ENCODE results near the gene MRRF.
A peak's percentile ranks its signal among the peaks of the same experiment; 100 is the strongest.

The MRRF gene

DNA sequence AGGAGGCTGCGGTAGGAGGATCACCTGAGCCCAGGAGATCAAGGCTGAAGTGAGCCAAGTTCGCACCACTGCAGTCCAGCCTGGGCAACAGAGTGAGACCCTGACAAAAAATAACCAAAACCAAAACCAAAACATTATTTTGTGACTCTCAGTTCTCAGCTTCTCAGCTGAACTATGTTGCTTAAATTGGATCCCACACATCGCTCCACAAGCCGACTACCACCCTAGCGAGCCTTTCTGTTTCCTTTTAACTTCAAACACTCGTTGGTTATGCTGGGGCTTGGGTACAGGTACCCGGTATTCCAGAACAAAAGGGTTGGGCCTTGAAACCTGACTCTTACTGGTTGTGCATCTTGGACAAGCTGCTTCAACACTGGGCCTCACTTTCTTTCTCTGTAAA is 102.4 kb downstream of the MRRF start:
- TF ChIP-seq CTCF (IDR thresholded peaks at IDR 0.05; ENCODE audit: insufficient read depth, low read depth, low read length, missing control alignments): no peak

GRCh38 chr9:122367774-122368460 is 103.2 kb downstream of the MRRF start:
- H3K4me3 ChIP-seq (ENCODE audit: low read depth, low read length): no peak overlapping the region
- no peak for DNase-seq (ENCODE audit: low read depth)
- TF ChIP-seq CTCF (IDR thresholded peaks at IDR 0.05; ENCODE audit: insufficient read depth, low read depth, low read length, missing control alignments): no peak

More for the DNA sequence above, 102.4 kb downstream of the MRRF start:
- no peak overlapping the region for H3K4me3 ChIP-seq (ENCODE audit: low read depth, low read length)
- no peak for DNase-seq (ENCODE audit: low read depth)

DNA sequence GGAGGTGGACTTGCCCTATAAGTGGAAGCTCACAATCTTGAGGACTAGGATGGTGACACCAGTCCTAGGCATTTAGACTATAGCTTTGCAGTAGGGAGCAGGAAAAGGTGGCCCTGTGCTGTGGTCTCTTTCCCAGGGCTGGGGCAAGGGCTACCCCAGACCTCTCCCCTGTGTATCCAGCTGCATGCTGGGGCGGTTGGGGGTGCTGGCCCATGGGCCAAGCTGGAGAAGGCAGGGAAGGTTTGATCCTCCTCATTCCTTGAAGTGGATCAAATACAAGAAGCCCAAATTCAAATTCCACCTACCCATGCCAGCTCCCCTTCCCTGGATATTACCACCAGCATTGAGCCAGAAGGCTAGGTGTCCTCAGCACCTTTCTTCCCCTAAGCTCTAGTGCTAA is 104.0 kb downstream of the MRRF start:
- TF ChIP-seq CTCF (IDR thresholded peaks at IDR 0.05; ENCODE audit: insufficient read depth, low read depth, low read length, missing control alignments): no peak
- no peak for DNase-seq (ENCODE audit: low read depth)
- no peak overlapping the region for H3K4me3 ChIP-seq (ENCODE audit: low read depth, low read length)

DNA sequence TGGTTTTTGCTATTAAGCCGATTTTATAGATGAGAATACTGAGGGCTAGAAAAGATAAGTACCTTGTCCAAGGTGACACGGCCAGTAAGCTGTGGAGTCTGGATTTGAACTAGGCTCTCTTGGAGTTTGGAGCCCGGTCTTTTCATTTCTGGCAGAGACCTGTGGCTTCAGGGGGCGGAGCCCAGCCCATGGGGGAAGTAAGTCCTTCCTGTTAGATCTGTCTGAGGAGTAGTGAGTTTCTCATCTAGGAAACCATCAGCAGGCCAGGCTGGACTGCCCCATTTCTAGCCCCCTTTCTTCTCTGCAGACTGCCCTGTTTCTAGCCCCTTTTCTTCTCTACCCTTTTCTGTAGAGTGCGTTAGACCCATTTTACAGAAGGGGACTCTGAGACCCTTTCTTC is 105.6 kb downstream of the MRRF start:
- no peak overlapping the region for H3K4me3 ChIP-seq (ENCODE audit: low read depth, low read length)
- TF ChIP-seq CTCF (IDR thresholded peaks at IDR 0.05; ENCODE audit: insufficient read depth, low read depth, low read length, missing control alignments): no peak
- peak; percentile 13 for DNase-seq (ENCODE audit: low read depth)

DNA sequence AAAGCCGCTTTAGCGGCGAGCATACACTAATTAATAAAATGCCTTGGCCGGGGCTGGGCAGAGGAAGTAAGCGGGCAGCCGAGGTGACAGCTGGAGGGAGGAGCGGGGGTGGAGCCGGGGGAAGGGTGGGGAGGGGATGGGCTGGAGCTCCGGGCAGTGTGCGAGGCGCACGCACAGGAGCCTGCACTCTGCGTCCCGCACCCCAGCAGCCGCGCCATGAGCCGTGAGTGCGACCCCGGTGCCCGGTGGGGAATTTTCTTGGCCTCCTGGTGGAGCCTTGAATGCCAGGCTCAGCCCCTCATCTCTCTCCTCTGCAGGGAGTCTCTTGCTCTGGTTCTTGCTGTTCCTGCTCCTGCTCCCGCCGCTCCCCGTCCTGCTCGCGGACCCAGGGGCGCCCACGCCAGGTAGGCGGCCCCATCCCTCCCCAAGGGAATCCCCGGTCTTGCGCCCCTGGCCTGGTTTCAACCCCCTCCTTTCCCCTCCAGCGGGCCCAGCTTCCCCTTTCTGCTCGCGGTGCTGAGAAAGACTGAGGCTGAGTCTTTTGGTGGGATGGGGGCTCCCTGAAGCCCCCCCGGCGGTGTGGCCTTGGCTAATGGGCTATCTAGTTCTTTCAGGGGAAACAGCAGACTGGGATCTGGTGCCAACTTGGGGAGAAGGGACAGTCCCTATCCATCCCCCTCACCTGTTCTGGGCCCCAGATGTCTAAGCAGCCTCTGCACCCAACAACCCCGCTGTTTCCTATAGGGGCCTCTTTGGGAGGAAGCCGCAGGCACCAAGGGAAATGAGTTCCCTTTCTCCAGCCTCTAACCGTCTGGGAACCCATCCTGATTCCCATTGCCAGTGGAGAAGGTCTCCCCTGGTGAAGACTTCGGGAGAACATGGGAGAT is 106.4 kb downstream of the MRRF start, which contains the start of gene PTGS1:
Gene PTGS1 (plus strand): TSS at position 156 of the 887 bp plus-strand sequence. CDS start 61 bp downstream, at position 217.
- peak within 1 kb of the TSS; percentile 35 for H3K4me3 ChIP-seq (ENCODE audit: low read depth, low read length)
- DNase-seq (ENCODE audit: low read depth): peak; percentile 45
- no peak for TF ChIP-seq CTCF (IDR thresholded peaks at IDR 0.05; ENCODE audit: insufficient read depth, low read depth, low read length, missing control alignments)

- H3K4me3 ChIP-seq (ENCODE audit: low read depth, low read length): no peak overlapping the region
- TF ChIP-seq CTCF (IDR thresholded peaks at IDR 0.05; ENCODE audit: insufficient read depth, low read depth, low read length, missing control alignments): no peak
- no peak for DNase-seq (ENCODE audit: low read depth)
Measured at GRCh38 chr9:122371846-122372245, 107.2 kb downstream of the MRRF start.
